Common myeloid progenitor, CD34-positive (primary cell): ENCODE data around the gene GOLGA8S.
"Not testable (repeated sequence)": the region's sequence is repeated elsewhere in the genome, so short reads cannot be mapped to it uniquely, and the experiment has no call there.

Source experiments
- CTCF ChIA-PET: fragments of 350-600 bp; sonication (Branson Sonifier 250); formaldehyde crosslinking; loops from one replicate; lab custom pipeline; 2021; ENCODE audit warnings: antibody characterized with exemption; lab: Charles Lee
- POLR2A ChIA-PET: fragments of 350-600 bp; sonication (Branson Sonifier 250); formaldehyde crosslinking; loops from one replicate; lab custom pipeline; 2021; ENCODE audit warnings: antibody characterized with exemption; lab: Charles Lee
- DNase-seq, 3 donors: peaks; one replicate each; pipeline versions ENCODE4 v3.0.0 to v3.0.0-alpha.2; 2013
- H3K27ac ChIP-seq, 2 experiments: 1 replicate in 1 of 2; 2 replicates in 1 of 2; pipeline ENCODE4 v1.7.0; 2013; ENCODE audit warnings: inconsistent platforms in 2 of 2, low read length in 2 of 2, mild to moderate bottlenecking in 2 of 2, low read depth in 1 of 2, moderate library complexity in 1 of 2; ENCODE audit not compliant: severe bottlenecking in 2 of 2, insufficient read depth in 1 of 2, poor library complexity in 1 of 2
- H3K27me3 ChIP-seq, 5 experiments: replicated peaks in 2 of 5; 1 replicate in 3 of 5; 2 replicates in 2 of 5; pipeline versions ENCODE4 v1.6.1 to v1.7.0; 2013; ENCODE audit warnings: low read length in 4 of 5, mild to moderate bottlenecking in 2 of 5, moderate library complexity in 2 of 5, inconsistent platforms in 1 of 5; ENCODE audit not compliant: insufficient read depth in 5 of 5, control insufficient read depth in 4 of 5
- H3K36me3 ChIP-seq, 4 experiments: 1 replicate in 2 of 4; 2 replicates in 2 of 4; pipeline versions ENCODE4 v1.6.1 to v1.7.0; 2013; ENCODE audit warnings: low read length in 3 of 4, control low read depth in 1 of 4, mild to moderate bottlenecking in 1 of 4; ENCODE audit not compliant: control insufficient read depth in 4 of 4, insufficient read depth in 4 of 4
- H3K4me1 ChIP-seq, 4 experiments: 1 replicate in 3 of 4; 2 replicates in 1 of 4; pipeline versions ENCODE4 v1.6.1 to v1.7.1; 2013; ENCODE audit warnings: low read length in 3 of 4, mild to moderate bottlenecking in 3 of 4, control low read depth in 1 of 4, inconsistent platforms in 1 of 4, moderate library complexity in 1 of 4; ENCODE audit not compliant: control insufficient read depth in 4 of 4, insufficient read depth in 4 of 4; ENCODE audit errors: control extremely low read depth in 1 of 4
- H3K4me3 ChIP-seq, 7 experiments: 1 replicate in 4 of 7; 2 replicates in 3 of 7; pipeline versions ENCODE4 v1.5.1 to v1.7.0; 2013; ENCODE audit warnings: mild to moderate bottlenecking in 7 of 7, low read length in 6 of 7, moderate library complexity in 6 of 7, inconsistent platforms in 2 of 7, low read depth in 2 of 7, control low read depth in 1 of 7; ENCODE audit not compliant: insufficient read depth in 4 of 7, control insufficient read depth in 1 of 7; ENCODE audit errors: extremely low read depth in 1 of 7
- H3K9me3 ChIP-seq, 5 experiments: 1 replicate in 4 of 5; 2 replicates in 1 of 5; pipeline versions ENCODE4 v1.6.1 to v1.7.1; 2013; ENCODE audit warnings: low read length in 4 of 5, mild to moderate bottlenecking in 2 of 5, inconsistent platforms in 1 of 5, low read depth in 1 of 5, moderate library complexity in 1 of 5; ENCODE audit not compliant: control insufficient read depth in 4 of 5, insufficient read depth in 2 of 5; ENCODE audit errors: control extremely low read depth in 1 of 5
- WGBS: methylation state at CpG from one replicate; pipeline ENCODE4 v1.1.5; 2013; ENCODE audit not compliant: insufficient coverage; 5-methylcytosine and 5-hydroxymethylcytosine counted together

Gene GOLGA8S

DNA sequence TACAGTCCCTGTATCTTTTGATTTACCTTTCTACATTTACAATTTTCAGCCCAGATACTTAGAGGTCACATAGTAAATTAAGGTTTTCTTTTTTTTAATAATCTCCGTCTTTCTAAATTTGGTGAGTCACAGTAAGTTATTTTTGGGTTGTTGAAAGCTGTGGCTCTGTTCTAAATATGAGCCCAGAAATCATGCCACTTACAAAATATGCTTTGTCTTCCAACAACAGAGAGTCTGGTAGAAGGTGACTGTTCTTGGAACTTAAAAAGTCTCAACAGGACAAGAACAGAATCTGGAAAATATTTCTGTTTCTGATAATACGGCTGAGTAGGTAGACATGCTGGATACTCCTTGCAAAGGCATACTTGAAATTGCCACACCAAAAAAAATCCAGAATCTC, 16.0 kb downstream of the GOLGA8S start:
- ChIA-PET CTCF (no interaction called here), POLR2A (no interaction called here)
- peaks cover 0 to 3% (median 0%) of the 10 kb centered on the region in 5 experiments for H3K27me3 ChIP-seq
- no peaks in the 10 kb centered on the region for H3K9me3 ChIP-seq
- no peak overlapping the region for H3K27ac ChIP-seq
- no peaks in the 10 kb centered on the region for H3K4me1 ChIP-seq
- no peaks in the 10 kb centered on the region for H3K36me3 ChIP-seq
- H3K4me3 ChIP-seq = no peak overlapping the region
- DNase-seq = no peak
- WGBS = 100% methylated on average over 1 of the region's 2 CpGs

DNA sequence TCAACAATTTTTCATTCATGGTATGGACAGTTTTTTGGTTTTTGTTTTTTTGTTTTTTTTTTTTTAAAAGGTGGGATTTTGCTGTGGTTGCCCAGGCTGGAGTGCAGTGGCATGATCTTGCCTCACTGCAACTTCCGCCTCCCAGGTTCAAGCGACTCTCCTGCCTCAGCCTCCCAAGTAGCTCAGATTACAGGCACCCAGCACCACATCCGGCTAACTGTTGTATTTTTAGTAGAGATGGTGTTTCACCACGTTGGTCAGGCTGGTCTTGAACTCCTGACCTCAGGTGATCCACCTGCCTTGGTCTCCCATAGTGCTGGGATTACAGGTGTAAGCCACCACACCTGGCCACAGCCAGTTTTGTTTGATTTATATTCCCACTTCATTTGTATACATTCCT, 16.6 kb downstream of the GOLGA8S start:
- CTCF ChIA-PET, H3K27me3 ChIP-seq, POLR2A ChIA-PET, H3K4me1 ChIP-seq, DNase-seq, H3K9me3 ChIP-seq, H3K27ac ChIP-seq, H3K36me3 ChIP-seq, H3K4me3 ChIP-seq: not testable (repeated sequence)
- 100% methylated on average over 2 of the region's 4 CpGs for WGBS

DNA sequence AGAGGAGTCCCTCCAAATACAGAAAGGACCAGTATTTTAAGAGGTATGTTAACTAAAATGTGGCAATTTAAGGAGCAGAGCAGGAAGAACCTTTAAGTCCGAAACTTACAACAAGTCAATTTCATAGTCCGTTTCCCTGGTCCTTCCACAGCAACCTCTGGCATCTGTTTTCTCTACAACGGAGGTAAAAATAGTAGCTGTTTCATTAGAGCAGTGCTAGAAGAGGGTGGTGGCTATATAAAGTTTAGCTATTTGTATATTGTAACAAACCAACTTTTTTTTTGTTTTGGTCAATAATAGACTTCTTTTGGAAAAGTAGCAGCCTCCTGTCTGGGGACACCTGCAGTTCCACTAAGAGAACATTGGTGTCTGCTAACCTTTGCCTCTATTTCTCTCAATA, 17.3 kb downstream of the GOLGA8S start:
- CTCF ChIA-PET, H3K9me3 ChIP-seq, DNase-seq, H3K4me1 ChIP-seq, H3K4me3 ChIP-seq, H3K27me3 ChIP-seq, H3K36me3 ChIP-seq, H3K27ac ChIP-seq, POLR2A ChIA-PET: not testable (repeated sequence)
- WGBS = 100% methylated on average over 2 of the region's 3 CpGs

DNA sequence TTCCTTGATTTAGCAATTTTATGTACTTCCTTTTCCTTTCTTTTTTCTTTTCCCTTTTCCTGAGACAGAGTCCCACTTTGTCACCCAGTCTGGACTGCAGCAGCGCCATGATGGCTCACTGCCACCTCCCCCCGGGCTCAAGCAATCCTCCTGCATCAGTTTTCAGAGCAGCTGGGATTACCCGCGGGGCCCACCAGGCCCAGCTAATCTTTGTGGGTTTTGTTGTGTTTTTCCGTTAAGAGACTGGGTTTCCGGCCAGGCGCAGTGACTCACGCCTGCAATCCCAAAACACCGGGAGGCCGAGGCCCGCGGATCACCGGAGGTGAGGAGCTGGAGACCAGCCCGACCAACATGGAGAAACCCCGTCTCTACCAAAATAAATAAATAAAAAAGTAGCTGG, 17.7 kb downstream of the GOLGA8S start:
- Histone ChIP-seq H3K9me3 (no peaks in the 10 kb centered on the region), H3K36me3 (no peaks in the 10 kb centered on the region), H3K27ac (no peak overlapping the region), H3K4me3 (no peak overlapping the region), H3K27me3 (peaks cover 0 to 3% (median 0%) of the 10 kb centered on the region in 5 experiments), H3K4me1 (no peaks in the 10 kb centered on the region)
- POLR2A ChIA-PET = no interaction called here
- no peak for DNase-seq
- 91% methylated on average over 10 of the region's 15 CpGs for WGBS
- CTCF ChIA-PET = no interaction called here

DNA sequence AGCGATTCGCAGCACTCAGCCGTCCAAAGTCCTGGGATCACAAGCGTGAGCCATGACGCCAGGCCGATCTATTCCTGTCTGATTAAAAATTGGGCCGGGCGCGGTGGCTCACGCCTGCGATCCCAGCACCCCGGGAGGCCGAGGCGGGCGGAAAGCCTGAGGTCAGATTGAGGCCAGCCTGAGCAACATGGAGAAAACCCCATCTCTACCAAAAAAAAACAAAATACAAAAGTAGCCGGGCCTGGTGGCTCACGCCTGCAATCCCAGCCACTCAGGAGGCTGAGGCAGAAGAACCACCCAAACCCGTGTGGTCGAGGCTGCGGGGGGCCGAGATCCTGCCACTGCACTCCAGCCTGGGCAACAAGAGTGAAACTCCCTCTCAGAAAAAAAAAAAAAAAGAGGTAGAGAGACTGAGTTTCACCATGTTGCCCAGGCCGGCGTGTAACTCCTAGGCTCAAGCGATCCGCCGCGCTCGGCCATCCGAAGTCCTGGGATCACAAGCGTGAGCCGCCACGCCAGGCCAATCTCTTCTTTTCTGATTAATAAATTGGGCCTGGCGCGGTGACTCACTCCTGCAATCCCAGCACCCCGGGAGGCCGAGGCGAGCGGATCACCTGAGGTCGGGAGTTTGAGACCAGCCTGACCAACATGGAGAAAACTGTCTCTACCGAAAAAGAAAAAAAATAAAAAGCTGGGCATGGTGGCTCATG, 18.5 kb downstream of the GOLGA8S start:
- H3K27ac ChIP-seq, CTCF ChIA-PET, H3K4me1 ChIP-seq, H3K36me3 ChIP-seq, POLR2A ChIA-PET, DNase-seq, H3K4me3 ChIP-seq, H3K9me3 ChIP-seq, H3K27me3 ChIP-seq: not testable (repeated sequence)
- WGBS = 98% methylated on average over 31 of the region's 40 CpGs

DNA sequence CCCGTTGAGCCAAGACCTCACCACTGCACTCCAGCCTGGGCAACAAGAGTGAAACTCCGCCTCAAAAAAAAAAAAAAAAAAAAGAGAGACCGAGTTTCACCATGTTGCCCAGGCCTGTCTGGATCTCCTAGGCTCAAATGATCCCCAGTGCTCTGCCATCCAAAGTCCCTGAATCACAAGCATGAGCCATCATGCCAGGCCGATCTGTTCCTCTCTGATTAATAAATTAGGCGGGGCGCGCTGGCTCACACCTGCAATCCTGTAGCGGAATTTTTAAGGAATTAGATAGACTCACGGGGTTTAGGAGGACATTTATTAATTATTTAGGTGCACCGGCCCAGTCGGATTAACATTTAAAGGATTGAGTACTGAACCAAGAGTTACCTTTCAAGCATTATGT, 19.7 kb downstream of the GOLGA8S start:
- H3K36me3 ChIP-seq, DNase-seq, CTCF ChIA-PET, H3K4me1 ChIP-seq, POLR2A ChIA-PET, H3K27ac ChIP-seq, H3K9me3 ChIP-seq, H3K4me3 ChIP-seq, H3K27me3 ChIP-seq: not testable (repeated sequence)
- 100% methylated on average over 3 of the region's 11 CpGs for WGBS

DNA sequence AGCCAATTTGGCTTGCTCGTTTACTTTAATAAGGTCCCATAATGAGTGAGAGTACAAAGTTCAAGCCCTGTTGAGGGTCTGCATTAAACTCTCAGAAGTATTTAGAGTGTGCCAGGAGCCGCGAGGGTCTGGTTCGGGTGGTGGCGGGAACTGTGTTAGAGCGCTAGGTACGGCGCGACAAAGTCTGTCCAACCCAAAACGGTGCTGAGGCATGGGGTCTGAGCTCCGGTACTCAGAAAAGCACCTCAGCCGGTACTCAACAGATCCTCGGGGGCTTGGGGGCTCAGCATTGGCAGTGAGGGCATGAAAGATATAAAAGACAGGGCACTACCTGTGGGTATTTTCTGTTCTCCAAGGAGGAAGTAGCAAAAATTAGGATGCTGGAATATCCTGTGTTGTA, 24.4 kb downstream of the GOLGA8S start:
- H3K4me3 ChIP-seq, POLR2A ChIA-PET, H3K4me1 ChIP-seq, DNase-seq, CTCF ChIA-PET, H3K9me3 ChIP-seq, H3K27me3 ChIP-seq, H3K27ac ChIP-seq, H3K36me3 ChIP-seq: not testable (repeated sequence)
- 95% methylated on average over 12 of the region's 13 CpGs for WGBS
